Cardiac muscle cell (in vitro differentiated cells and primary cell): ENCODE measurements around the gene PCGF3. TPM values are rescaled to one million over a fixed set of nuclear protein-coding genes. Genes with fewer than 3 reads are reported as not detected.

Experiments used
- DNase-seq, 2 donors: peaks; one replicate each; pipeline versions ENCODE4 v3.0.0 to v3.0.0-alpha.2; 2010 to 2017; ENCODE audit warnings: low read depth in 1 of 2, low spot score in 1 of 2
- H3K27ac ChIP-seq: fragments of 200-600 bp; sonication (generic); 2 replicates; pipeline ENCODE4 v1.5.1; 2016
- H3K27me3 ChIP-seq: fragments of 200-600 bp; sonication (generic); 2 replicates; pipeline ENCODE4 v1.6.0; 2016; ENCODE audit warnings: control low read depth
- H3K36me3 ChIP-seq: fragments of 200-600 bp; sonication (generic); 2 replicates; pipeline ENCODE4 v1.5.1; 2016; ENCODE audit warnings: control low read depth
- H3K4me1 ChIP-seq: fragments of 200-600 bp; sonication (generic); 2 replicates; pipeline ENCODE4 v1.8.1; 2017; ENCODE audit warnings: low read depth, mild to moderate bottlenecking, mixed run types
- H3K4me3 ChIP-seq: fragments of 200-600 bp; sonication (generic); 2 replicates; pipeline ENCODE4 v1.5.1; 2016; ENCODE audit warnings: mild to moderate bottlenecking
- H3K9me3 ChIP-seq: fragments of 200-600 bp; sonication (generic); 2 replicates; pipeline ENCODE4 v1.5.1; 2017; ENCODE audit warnings: low read depth, mild to moderate bottlenecking, control low read depth
- polyA plus RNA-seq: library from polyadenylated mRNA; unstranded; fragments of >200 nt; fragmentation: Nextera tagmentation; extraction: Ambion mirVana; gene quantifications from 2 replicates; pipeline ENCODE4 v1.2.1, GENCODE V29; 2016
- total RNA-seq: library from RNA; depleted of rRNA; stranded (reverse); fragments of >200 nt; gene quantifications from 2 replicates; pipeline ENCODE4 v1.2.3, GENCODE V29; 2016
- TF ChIP-seq, protein P1 (sequence below): IDR thresholded peaks from 2 replicates; pipeline ENCODE4 v1.5.1; 2012; ENCODE audit warnings: low read depth, mild to moderate bottlenecking, low read length

PCGF3 gene
- total and polyA plus RNA-seq, 2 experiments from 2014 or later = 32.8 to 118 TPM

DNA sequence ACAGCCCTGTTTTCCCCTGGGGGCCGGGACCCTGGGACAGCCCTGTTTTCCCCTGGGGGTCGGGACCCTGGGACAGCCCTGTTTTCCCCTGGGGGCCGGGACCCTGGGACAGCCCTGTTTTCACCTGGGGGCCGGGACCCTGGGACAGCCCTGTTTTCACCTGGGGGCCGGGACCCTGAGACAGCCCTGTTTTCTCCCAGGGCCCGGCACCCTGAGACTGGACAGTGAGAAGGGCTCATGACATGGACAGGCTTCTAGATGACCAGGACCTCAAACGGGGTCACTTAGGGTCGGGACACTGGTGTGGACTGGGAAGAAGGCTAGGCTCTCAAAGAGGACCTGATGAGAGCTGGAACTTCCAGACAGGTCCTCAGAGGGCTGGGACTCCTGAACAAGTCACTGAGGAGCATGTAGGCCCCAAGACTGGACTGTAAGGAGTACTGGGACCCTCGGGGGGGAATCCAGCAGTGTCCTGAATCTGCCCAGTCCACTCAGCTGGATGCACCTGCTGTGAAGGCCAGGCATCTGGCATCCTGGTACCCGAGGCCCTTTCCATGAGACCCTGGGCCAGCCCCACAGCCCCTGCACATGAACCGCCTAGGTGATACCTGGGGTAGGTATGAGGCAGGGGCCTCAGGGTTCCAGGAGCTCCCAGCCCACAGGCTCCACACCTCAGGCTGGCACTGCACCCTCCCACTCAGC, 2.4 kb downstream of the PCGF3 start:
- H3K4me1 ChIP-seq = peaks cover 5% of the 10 kb centered on the region
- TF ChIP-seq, protein P1, sequence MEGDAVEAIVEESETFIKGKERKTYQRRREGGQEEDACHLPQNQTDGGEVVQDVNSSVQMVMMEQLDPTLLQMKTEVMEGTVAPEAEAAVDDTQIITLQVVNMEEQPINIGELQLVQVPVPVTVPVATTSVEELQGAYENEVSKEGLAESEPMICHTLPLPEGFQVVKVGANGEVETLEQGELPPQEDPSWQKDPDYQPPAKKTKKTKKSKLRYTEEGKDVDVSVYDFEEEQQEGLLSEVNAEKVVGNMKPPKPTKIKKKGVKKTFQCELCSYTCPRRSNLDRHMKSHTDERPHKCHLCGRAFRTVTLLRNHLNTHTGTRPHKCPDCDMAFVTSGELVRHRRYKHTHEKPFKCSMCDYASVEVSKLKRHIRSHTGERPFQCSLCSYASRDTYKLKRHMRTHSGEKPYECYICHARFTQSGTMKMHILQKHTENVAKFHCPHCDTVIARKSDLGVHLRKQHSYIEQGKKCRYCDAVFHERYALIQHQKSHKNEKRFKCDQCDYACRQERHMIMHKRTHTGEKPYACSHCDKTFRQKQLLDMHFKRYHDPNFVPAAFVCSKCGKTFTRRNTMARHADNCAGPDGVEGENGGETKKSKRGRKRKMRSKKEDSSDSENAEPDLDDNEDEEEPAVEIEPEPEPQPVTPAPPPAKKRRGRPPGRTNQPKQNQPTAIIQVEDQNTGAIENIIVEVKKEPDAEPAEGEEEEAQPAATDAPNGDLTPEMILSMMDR = no peak
- no peaks in the 10 kb centered on the region for H3K36me3 ChIP-seq
- H3K4me3 ChIP-seq = no peak overlapping the region
- H3K27ac ChIP-seq = no peak overlapping the region
- no peak for DNase-seq
- no peaks in the 10 kb centered on the region for H3K27me3 ChIP-seq
- H3K9me3 ChIP-seq = no peaks in the 10 kb centered on the region

DNA sequence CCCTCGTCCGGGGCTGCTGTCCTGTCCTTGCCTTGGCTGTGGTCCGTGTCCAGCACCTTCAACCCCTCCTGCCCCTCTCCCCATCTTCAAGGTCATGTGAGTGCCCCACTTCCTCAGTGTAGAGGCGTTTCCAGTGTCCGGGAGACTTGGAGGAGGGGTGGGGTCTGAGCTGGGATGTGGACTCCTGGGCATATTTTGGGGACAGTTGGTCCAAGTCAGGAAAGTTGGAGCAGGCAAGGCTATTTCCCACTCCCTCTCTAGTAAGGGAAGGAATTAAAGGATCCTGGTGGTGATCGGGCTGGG, 3.0 kb downstream of the PCGF3 start:
- H3K27ac ChIP-seq = no peak overlapping the region

DNA sequence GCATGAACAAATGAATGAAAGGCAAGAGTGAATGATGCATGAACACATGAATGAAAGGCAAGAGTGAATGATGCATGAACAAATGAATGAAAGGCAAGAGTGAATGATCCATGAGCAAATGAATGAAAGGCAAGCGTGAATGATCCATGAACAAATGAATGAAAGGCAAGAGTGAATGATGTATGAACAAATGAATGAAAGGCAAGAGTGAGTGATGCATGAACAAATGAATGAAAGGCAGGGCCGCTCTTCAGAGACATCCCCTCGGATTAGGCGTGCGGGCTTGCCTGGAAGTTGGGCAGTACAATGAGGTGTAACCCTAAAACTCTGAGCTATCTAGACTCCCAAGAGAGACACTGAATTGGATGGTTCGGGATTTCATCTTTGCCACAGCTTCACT, 3.7 kb downstream of the PCGF3 start:
- no peaks in the 10 kb centered on the region for H3K9me3 ChIP-seq

More for the DNA sequence above, 3.0 kb downstream of the PCGF3 start:
- H3K36me3 ChIP-seq = no peaks in the 10 kb centered on the region
- no peak for DNase-seq
- H3K4me3 ChIP-seq = no peak overlapping the region
- TF ChIP-seq, protein P1 = no peak
- H3K4me1 ChIP-seq = peaks cover 5% of the 10 kb centered on the region
- H3K27me3 ChIP-seq = no peaks in the 10 kb centered on the region
- H3K9me3 ChIP-seq = no peaks in the 10 kb centered on the region

DNA sequence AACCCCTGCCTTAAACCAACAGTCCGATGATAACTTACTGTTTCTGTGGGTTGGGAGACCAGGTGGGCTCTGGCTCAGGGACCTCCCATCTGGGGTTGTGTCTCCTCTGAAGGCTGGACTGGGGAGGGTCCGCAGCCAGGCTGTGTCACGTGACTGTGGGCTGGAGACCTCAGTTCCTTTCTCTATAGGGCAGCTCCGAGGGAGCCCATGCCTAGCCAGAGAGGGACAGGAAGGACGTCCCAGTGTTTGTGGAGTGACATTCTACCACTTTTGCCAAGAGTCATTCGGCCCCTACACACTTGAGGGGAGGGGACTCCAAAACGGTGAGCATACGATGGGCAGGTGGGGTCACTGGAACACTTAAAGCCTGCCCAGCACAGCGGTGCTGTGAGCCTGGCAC, 4.5 kb downstream of the PCGF3 start:
- no peak for DNase-seq
- TF ChIP-seq, protein P1 = no peak
- no peaks in the 10 kb centered on the region for H3K27me3 ChIP-seq
- H3K4me3 ChIP-seq = no peak overlapping the region
- H3K4me1 ChIP-seq = peaks cover 5% of the 10 kb centered on the region
- H3K36me3 ChIP-seq = no peaks in the 10 kb centered on the region
- H3K27ac ChIP-seq = no peak overlapping the region
- no peaks in the 10 kb centered on the region for H3K9me3 ChIP-seq

More for the DNA sequence above, 3.7 kb downstream of the PCGF3 start:
- no peak overlapping the region for H3K27ac ChIP-seq
- H3K4me1 ChIP-seq = peaks cover 5% of the 10 kb centered on the region
- no peak overlapping the region for H3K4me3 ChIP-seq
- no peak for DNase-seq
- H3K27me3 ChIP-seq = no peaks in the 10 kb centered on the region
- no peaks in the 10 kb centered on the region for H3K36me3 ChIP-seq
- TF ChIP-seq, protein P1 = no peak

DNA sequence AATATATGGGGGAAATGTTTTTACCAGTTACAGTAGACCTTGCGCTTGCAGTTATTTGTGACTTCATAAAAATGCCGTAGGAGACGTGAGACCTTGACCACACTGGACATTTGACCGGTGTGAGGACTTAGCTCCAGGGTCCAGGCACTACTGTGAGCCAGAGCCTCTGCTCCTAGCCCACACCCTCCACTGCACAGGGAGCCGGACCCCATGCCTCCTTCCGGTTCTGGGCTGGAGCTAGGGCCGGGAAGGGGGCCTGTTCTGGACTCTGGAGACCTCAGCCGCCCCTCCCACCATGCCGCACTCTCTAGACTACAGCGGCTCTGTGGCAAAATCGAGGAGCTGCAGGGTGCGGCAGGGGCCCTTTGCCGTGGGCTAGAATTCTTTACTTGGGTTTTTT, 5.3 kb downstream of the PCGF3 start:
- Histone ChIP-seq H3K4me3 (no peak overlapping the region), H3K9me3 (no peaks in the 10 kb centered on the region), H3K4me1 (peaks cover 5% of the 10 kb centered on the region), H3K36me3 (no peaks in the 10 kb centered on the region), H3K27me3 (no peaks in the 10 kb centered on the region), H3K27ac (no peak overlapping the region)
- DNase-seq = no peak
- TF ChIP-seq, protein P1 = no peak
